SU-DHL-6 (cell line): Measurements from ENCODE around the gene CLEC5A.

Experiments
- EZH2phosphoT487 ChIP-seq: fragments of 200-600 bp; sonication (generic), shearing (Covaris generic); conservative IDR thresholded peaks from 2 replicates; pipeline ENCODE4 v1.6.1; 2018; ENCODE audit warnings: mild to moderate bottlenecking, antibody characterized with exemption, low read length, moderate library complexity, mixed read lengths
- TF ChIP-seq, protein P1 (sequence below): fragments of 200-600 bp; sonication (generic); IDR thresholded peaks from one replicate; pipeline ENCODE4 v1.5.1; 2017; ENCODE audit warnings: antibody characterized with exemption, mild to moderate bottlenecking, low read length, moderate library complexity; ENCODE audit not compliant: insufficient read depth, poor library complexity, severe bottlenecking

DNA sequence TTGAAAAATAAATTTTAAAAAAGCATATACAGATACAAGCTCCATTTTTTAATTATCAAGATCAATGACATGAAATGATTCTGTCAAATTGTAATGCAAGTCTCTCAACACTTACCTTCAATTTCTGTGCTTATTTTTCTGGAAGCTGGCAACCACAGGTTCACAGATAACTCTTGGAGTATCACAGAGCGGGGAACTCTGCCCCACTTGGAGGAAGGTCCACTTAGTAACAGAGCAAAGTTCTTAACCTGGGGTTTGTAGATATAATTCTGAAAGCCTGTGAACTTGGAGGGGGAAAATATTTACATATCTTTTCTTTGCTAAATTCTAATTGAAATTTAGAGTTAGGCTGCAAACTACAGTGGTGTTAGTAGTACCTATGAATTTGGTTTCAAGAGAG is 46.6 kb upstream of the CLEC5A start:
- TF ChIP-seq, protein P1, sequence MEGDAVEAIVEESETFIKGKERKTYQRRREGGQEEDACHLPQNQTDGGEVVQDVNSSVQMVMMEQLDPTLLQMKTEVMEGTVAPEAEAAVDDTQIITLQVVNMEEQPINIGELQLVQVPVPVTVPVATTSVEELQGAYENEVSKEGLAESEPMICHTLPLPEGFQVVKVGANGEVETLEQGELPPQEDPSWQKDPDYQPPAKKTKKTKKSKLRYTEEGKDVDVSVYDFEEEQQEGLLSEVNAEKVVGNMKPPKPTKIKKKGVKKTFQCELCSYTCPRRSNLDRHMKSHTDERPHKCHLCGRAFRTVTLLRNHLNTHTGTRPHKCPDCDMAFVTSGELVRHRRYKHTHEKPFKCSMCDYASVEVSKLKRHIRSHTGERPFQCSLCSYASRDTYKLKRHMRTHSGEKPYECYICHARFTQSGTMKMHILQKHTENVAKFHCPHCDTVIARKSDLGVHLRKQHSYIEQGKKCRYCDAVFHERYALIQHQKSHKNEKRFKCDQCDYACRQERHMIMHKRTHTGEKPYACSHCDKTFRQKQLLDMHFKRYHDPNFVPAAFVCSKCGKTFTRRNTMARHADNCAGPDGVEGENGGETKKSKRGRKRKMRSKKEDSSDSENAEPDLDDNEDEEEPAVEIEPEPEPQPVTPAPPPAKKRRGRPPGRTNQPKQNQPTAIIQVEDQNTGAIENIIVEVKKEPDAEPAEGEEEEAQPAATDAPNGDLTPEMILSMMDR: no peak
- TF ChIP-seq EZH2phosphoT487: no peak
